Adrenal gland (tissue), 5 donors: ENCODE measurements around the gene LTF.

Experiments
- POLR2A ChIP-seq, 2 donors: fragments of 450-650 bp; IDR thresholded peaks; one replicate each; pipeline ENCODE4 v1.6.1; 2017; ENCODE audit warnings: antibody characterized with exemption in 2 of 2, mild to moderate bottlenecking in 2 of 2, moderate library complexity in 1 of 2
- TF ChIP-seq, protein P1 (sequence below), 6 experiments: fragments of 450-650 bp in 4 of 6; fragments of 200-600 bp in 2 of 6; sonication (generic) in 1 of 6; IDR thresholded peaks; 1 replicate in 5 of 6; 2 replicates in 1 of 6; pipeline versions ENCODE4 v1.5.1 to v1.8.0; 2016 to 2021; ENCODE audit warnings: antibody characterized with exemption in 6 of 6, mild to moderate bottlenecking in 2 of 6, moderate library complexity in 1 of 6
- donor health status: DM: no; HTN: no; CAD: no.

DNA sequence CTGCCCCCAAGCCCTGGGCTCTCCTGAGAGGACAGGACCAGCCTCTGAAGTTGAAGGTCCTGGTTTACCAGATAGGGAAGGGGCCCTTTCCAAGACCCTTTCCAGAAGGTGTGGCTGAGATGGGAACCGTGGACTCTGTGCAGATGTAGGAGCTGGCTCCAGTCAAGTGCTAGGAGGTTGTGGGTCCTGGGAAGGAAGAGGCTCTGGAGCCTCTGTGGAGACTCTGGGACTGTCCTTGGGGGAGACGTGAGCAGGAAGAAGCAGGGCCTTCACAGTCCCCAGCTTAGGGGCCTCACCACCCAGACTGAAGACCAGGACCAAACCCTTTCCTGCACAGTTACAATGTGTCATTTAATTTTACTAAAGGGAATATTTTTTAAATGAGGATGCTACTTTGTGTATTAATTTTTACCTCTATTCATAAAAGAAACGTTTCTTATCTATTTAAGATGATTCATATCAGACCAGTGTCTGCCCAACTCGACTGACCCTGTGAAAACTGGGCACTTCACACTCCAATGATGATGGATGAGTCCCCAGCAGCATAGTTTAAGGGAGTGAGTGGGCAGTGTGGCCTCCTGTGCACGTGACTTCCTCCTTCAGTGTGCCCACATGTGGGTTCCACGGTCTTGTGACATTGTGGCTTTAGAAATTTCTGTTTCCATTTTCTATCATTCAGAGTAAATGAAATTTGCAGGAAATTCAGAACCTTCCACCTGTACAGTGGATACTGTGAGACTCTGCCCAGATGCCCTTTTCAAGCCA, 68.8 kb downstream of the LTF start:
- TF ChIP-seq, protein P1, sequence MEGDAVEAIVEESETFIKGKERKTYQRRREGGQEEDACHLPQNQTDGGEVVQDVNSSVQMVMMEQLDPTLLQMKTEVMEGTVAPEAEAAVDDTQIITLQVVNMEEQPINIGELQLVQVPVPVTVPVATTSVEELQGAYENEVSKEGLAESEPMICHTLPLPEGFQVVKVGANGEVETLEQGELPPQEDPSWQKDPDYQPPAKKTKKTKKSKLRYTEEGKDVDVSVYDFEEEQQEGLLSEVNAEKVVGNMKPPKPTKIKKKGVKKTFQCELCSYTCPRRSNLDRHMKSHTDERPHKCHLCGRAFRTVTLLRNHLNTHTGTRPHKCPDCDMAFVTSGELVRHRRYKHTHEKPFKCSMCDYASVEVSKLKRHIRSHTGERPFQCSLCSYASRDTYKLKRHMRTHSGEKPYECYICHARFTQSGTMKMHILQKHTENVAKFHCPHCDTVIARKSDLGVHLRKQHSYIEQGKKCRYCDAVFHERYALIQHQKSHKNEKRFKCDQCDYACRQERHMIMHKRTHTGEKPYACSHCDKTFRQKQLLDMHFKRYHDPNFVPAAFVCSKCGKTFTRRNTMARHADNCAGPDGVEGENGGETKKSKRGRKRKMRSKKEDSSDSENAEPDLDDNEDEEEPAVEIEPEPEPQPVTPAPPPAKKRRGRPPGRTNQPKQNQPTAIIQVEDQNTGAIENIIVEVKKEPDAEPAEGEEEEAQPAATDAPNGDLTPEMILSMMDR (IDR thresholded peaks at IDR 0.05), result no peak
- TF ChIP-seq POLR2A (IDR thresholded peaks at IDR 0.05), result no peak
